CD4-positive, alpha-beta memory T cell (primary cell): ENCODE data around the gene SEPHS1. TPM values are rescaled to one million over a fixed set of nuclear protein-coding genes. Genes with fewer than 3 reads are reported as not detected.

Source experiments
- CTCF ChIA-PET: fragments of 350-600 bp; sonication (Branson Sonifier 250); formaldehyde crosslinking; loops from one replicate; lab custom pipeline; 2021; ENCODE audit warnings: inconsistent platforms; ENCODE audit not compliant: partially characterized antibody; lab: Charles Lee
- POLR2A ChIA-PET: fragments of 350-600 bp; sonication (Branson Sonifier 250); formaldehyde crosslinking; loops from one replicate; lab custom pipeline; 2021; ENCODE audit not compliant: partially characterized antibody; lab: Charles Lee
- DNase-seq, 5 donors: peaks; one replicate each; pipeline versions ENCODE4 v3.0.0 to v3.0.0-alpha.2; 2020 to 2022; ENCODE audit warnings: mixed read lengths in 1 of 5
- H3K27ac ChIP-seq: one replicate; pipeline ENCODE4 v1.7.0; 2013; ENCODE audit warnings: low read depth, low read length
- H3K27me3 ChIP-seq: 2 replicates; pipeline ENCODE4 v1.7.0; 2013; ENCODE audit warnings: mild to moderate bottlenecking, low read length, moderate library complexity; ENCODE audit not compliant: insufficient read depth
- H3K36me3 ChIP-seq: 2 replicates; pipeline ENCODE4 v1.7.0; 2013; ENCODE audit warnings: mild to moderate bottlenecking, low read length, moderate library complexity; ENCODE audit not compliant: insufficient read depth
- H3K4me1 ChIP-seq: 2 replicates; pipeline ENCODE4 v1.7.0; 2013; ENCODE audit warnings: mild to moderate bottlenecking, low read length, moderate library complexity; ENCODE audit not compliant: insufficient read depth
- H3K4me3 ChIP-seq, 2 donors: one replicate each; pipeline ENCODE4 v1.7.0; 2013; ENCODE audit warnings: low read length in 2 of 2, mild to moderate bottlenecking in 1 of 2
- H3K9me3 ChIP-seq, 2 donors: one replicate each; pipeline ENCODE4 v1.7.0; 2013; ENCODE audit warnings: low read length in 2 of 2, control low read depth in 1 of 2; ENCODE audit not compliant: control insufficient read depth in 1 of 2
- H3K27ac Mint-ChIP-seq, 7 donors: one replicate each; pipeline ENCODE4 v1.8.0; 2020 to 2021; ENCODE audit warnings: mixed read lengths in 7 of 7, mild to moderate bottlenecking in 6 of 7, inconsistent platforms in 3 of 7, moderate library complexity in 3 of 7
- H3K27me3 Mint-ChIP-seq, 2 donors: one replicate each; pipeline ENCODE4 v1.8.0; 2020 to 2021; ENCODE audit warnings: mixed read lengths in 2 of 2
- H3K36me3 Mint-ChIP-seq, 2 donors: one replicate each; pipeline ENCODE4 v1.8.0; 2020 to 2021; ENCODE audit warnings: mixed read lengths in 2 of 2, inconsistent platforms in 1 of 2, mild to moderate bottlenecking in 1 of 2
- H3K4me1 Mint-ChIP-seq, 4 donors: one replicate each; pipeline ENCODE4 v1.8.0; 2020 to 2021; ENCODE audit warnings: mixed read lengths in 4 of 4, mild to moderate bottlenecking in 1 of 4
- H3K4me3 Mint-ChIP-seq, 8 donors: one replicate each; pipeline ENCODE4 v1.8.0; 2020 to 2021; ENCODE audit warnings: mixed read lengths in 8 of 8, mild to moderate bottlenecking in 7 of 8, moderate library complexity in 6 of 8, inconsistent platforms in 3 of 8
- H3K9me3 Mint-ChIP-seq, 8 donors: one replicate each; pipeline ENCODE4 v1.8.0; 2020 to 2021; ENCODE audit warnings: mixed read lengths in 8 of 8, mild to moderate bottlenecking in 5 of 8, inconsistent platforms in 3 of 8, moderate library complexity in 1 of 8
- intact Hi-C: fragments of 100-400 bp; cut with micrococcal nuclease; formaldehyde crosslinking; loops from one replicate; pipeline ENCODE4 v1.15.1; 2023
- polyA plus RNA-seq, 2 donors: library from polyadenylated mRNA; unstranded; fragments of 300-500 nt; fragmentation: Illumina TruSeq; gene quantifications; one replicate each; pipeline ENCODE4 v1.2.3, GENCODE V29; 2021
- total RNA-seq, 2 experiments: library from RNA; stranded (reverse); gene quantifications; one replicate each; pipeline ENCODE4 v1.2.3, GENCODE V29; 2021

The SEPHS1 gene
- total and polyA plus RNA-seq, 4 experiments from 2014 or later = 11.3 to 30.6 (median 25.2) TPM

DNA sequence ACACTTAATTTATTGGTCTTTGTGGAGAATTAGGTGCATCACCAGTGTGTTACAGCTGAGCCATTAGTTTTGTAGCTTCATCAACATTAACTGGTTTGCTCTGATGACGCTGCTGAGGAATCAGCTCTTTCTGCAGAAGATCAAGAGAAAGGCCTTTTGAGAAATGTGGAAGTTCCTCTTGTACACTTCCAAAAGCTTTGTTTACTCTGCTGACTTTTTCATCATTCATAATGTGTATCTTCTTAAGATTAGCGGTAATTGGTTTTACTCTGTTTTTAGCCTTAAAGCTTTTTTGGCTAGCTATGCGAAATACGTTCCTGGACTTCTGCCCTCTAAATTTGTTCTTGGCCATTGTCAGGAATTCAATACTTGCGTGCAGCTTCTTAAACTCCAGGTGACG lies 40.0 kb downstream of the SEPHS1 start:
- Mint-ChIP-seq H3K9me3 (peaks cover 0 to 2% (median 0%) of the 10 kb centered on the region in 8 donors), H3K4me3 (no peak overlapping the region), H3K36me3 (no peaks in the 10 kb centered on the region), H3K27me3 (no peaks in the 10 kb centered on the region), H3K27ac (no peak overlapping the region), H3K4me1 (no peaks in the 10 kb centered on the region)
- H3K4me3 ChIP-seq = no peak overlapping the region
- no peaks in the 10 kb centered on the region for H3K9me3 ChIP-seq
- no peak for DNase-seq
- ChIA-PET CTCF (no interaction called here), POLR2A (no interaction called here)
- H3K4me1 ChIP-seq = no peaks in the 10 kb centered on the region
- intact Hi-C loops = no loop called here
- H3K36me3 ChIP-seq = no peaks in the 10 kb centered on the region
- H3K27me3 ChIP-seq = no peaks in the 10 kb centered on the region
- no peak overlapping the region for H3K27ac ChIP-seq

DNA sequence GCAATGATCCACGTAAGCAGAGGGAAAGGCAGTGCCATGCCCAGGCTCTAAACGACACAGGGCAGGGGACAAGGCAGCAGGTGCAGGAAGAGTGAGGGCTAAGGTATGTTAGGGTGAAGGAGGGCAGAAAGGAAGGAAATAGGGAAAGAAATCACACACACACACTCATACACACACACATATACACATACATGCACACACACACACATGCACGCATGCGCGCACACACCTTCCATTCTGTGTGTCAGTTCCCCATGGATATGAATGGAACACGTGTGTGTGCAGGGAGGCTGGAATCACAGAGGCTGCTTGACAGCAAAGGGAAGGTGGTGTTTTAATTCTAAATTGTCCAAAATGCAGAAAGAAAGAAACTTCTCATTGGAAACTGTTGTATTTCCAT lies 42.0 kb downstream of the SEPHS1 start:
- Mint-ChIP-seq H3K4me3 (no peak overlapping the region), H3K9me3 (peaks cover 0 to 2% (median 0%) of the 10 kb centered on the region in 8 donors), H3K4me1 (peaks cover 5 to 17% (median 11%) of the 10 kb centered on the region in 4 donors), H3K36me3 (peaks cover 0 to 6% of the 10 kb centered on the region in 2 donors), H3K27ac (peak overlapping the region in 1 of 7 donors; percentile 81), H3K27me3 (no peaks in the 10 kb centered on the region)
- Histone ChIP-seq H3K27ac (no peak overlapping the region), H3K27me3 (no peaks in the 10 kb centered on the region), H3K4me3 (no peak overlapping the region), H3K9me3 (no peaks in the 10 kb centered on the region), H3K36me3 (no peaks in the 10 kb centered on the region), H3K4me1 (peaks cover 12% of the 10 kb centered on the region)
- CTCF ChIA-PET = interaction anchor here (1.6 kb wide), 1 partner anchor 9 kb away, joined by 3 read pairs; no protein-coding TSS in a partner anchor
- intact Hi-C loops = no loop called here
- POLR2A ChIA-PET = no interaction called here
- no peak for DNase-seq

DNA sequence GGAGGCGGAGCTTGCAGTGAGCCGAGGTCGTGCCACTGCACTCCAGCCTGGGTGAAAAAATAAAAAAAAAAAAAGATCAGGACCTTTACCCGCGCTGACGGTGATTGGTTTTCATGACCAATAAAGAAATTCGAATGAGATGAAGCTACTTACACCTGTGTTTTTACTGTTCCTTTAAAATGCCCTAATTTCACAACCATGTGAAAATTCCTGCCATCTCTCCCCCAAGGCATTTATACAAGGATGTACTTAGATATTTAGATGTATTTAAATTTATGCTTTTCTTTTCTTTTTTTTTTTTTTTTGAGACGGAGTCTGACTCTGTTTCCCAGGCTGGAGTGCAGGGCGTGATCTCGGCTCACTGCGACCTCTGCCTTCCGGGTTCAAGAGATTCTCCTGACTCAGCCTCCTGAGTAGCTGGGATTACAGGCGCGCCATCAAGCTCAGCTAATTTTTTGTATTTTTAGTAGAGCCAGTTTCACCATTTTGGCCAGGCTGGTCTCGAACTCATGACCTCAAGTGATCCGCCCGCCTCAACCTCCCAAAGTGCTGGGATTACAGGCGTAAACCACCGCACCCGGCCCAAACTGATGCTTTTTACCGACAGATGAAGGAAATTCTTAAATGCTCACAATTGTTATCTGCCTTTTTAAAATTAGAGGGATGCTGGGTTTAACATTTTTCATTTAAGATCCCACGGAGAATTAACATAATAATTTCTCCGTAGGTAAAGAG lies 45.1 kb downstream of the SEPHS1 start:
- no peaks in the 10 kb centered on the region for H3K36me3 ChIP-seq
- H3K4me3 ChIP-seq = no peak overlapping the region
- CTCF ChIA-PET = interaction anchor here (0.7 to 4.5 kb wide), 28 partner anchors 7 to 957 kb away, joined by 3 to 44 read pairs (median 4); partner anchors contain the start of genes MCM10, OPTN and SEPHS1
- H3K9me3 ChIP-seq = no peaks in the 10 kb centered on the region
- H3K27ac ChIP-seq = peak overlapping the region; percentile 99
- DNase-seq = no peak
- peak overlapping the region; percentile 95 to 100 (median 99) for H3K27ac Mint-ChIP-seq
- peaks cover 28% of the 10 kb centered on the region for H3K4me1 ChIP-seq
- intact Hi-C loops = loop anchor here (1.0 to 5.0 kb wide), 7 partner anchors 32 to 856 kb away; partner anchors contain the start of genes MCM10, PRPF18 and SEPHS1
- POLR2A ChIA-PET = interaction anchor here (0.7 to 3.8 kb wide), 21 partner anchors 7 to 1656 kb away, joined by 3 to 110 read pairs (median 5); partner anchors contain the start of genes CDC123, MCM10, MEIG1 and NUDT5
- H3K4me3 Mint-ChIP-seq = peak overlapping the region in 7 of 8 donors; percentile 83 to 93 (median 90)
- H3K27me3 ChIP-seq = no peaks in the 10 kb centered on the region
- peaks cover 0 to 2% (median 0%) of the 10 kb centered on the region in 8 donors for H3K9me3 Mint-ChIP-seq
- peaks cover 8 to 30% (median 20%) of the 10 kb centered on the region in 4 donors for H3K4me1 Mint-ChIP-seq
- H3K27me3 Mint-ChIP-seq = no peaks in the 10 kb centered on the region
- peaks cover 0 to 9% of the 10 kb centered on the region in 2 donors for H3K36me3 Mint-ChIP-seq

DNA sequence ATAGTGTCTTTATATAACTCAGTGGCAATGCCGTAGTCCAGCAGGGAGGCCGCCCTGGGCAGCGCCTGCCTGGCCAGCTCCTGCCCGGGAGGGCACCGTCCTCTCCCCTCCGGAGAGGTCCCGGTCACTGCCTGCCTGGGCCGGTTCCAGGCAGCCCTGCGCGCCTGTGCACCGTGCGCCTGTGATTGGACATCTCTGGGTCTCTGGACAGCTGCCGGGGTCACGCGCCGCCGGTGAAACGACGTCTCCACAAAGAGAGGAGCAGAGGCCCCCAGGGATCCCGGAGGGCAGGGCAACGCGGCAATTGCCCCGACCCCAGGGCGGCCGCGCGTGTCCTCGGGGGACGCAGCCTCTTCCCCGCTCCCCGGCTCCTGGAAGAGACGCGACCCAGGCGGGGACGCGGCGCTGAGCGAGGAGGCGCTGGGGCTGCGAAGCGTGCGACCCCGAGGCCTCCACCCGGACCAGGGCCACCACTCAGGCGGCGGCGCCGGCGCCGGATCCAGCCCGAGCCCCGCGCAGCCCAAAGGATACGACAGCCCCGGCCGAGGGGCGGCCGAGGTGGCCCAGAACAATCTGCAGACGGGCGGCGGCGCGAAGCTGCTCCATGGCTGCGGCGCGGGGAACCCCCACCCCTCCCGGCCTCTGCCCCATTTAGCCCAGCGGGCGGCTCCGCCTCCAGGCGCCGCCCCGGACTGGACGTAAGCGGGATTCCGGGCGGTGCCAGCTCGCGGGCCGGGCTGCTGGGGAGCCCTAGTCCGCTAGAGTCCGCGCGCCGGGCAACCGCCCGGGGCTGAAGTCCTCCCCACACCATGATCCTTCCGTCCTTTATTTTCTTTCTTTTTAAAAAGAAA lies 48.4 kb downstream of the SEPHS1 start, which contains the start of gene PHYH:
Gene PHYH (minus strand): TSS at position 628 of the 851 bp plus-strand sequence. CDS start 22 bp downstream, at position 606.
- Histone ChIP-seq H3K27ac (peak within 1 kb of the TSS; percentile 88), H3K4me1 (peaks cover 28% of the 10 kb centered on the region), H3K27me3 (no peaks in the 10 kb centered on the region), H3K36me3 (no peaks in the 10 kb centered on the region), H3K4me3 (peak within 1 kb of the TSS; percentile 36 to 57), H3K9me3 (no peaks in the 10 kb centered on the region)
- Mint-ChIP-seq H3K27ac (peak within 1 kb of the TSS; percentile 88 to 100 (median 96)), H3K4me1 (peaks cover 8 to 30% (median 20%) of the 10 kb centered on the region in 4 donors), H3K27me3 (no peaks in the 10 kb centered on the region), H3K36me3 (peaks cover 0 to 9% of the 10 kb centered on the region in 2 donors), H3K9me3 (peaks cover 0 to 2% (median 0%) of the 10 kb centered on the region in 8 donors), H3K4me3 (peak within 1 kb of the TSS; percentile 85 to 90 (median 86))
- peak; percentile 80 to 86 (median 82) for DNase-seq
- POLR2A ChIA-PET = interaction anchor here (0.8 to 3.7 kb wide), 10 partner anchors 15 to 1104 kb away, joined by 3 to 52 read pairs (median 4); partner anchors contain the start of genes CDC123, MCM10, NUDT5 and OPTN
- intact Hi-C loops = loop anchor here (5.0 kb wide), 1 partner anchor 852 kb away; no protein-coding TSS in a partner anchor
- CTCF ChIA-PET = interaction anchor here (0.9 to 4.5 kb wide), 5 partner anchors 17 to 139 kb away, joined by 3 to 44 read pairs (median 7); partner anchors contain the start of gene MCM10

DNA sequence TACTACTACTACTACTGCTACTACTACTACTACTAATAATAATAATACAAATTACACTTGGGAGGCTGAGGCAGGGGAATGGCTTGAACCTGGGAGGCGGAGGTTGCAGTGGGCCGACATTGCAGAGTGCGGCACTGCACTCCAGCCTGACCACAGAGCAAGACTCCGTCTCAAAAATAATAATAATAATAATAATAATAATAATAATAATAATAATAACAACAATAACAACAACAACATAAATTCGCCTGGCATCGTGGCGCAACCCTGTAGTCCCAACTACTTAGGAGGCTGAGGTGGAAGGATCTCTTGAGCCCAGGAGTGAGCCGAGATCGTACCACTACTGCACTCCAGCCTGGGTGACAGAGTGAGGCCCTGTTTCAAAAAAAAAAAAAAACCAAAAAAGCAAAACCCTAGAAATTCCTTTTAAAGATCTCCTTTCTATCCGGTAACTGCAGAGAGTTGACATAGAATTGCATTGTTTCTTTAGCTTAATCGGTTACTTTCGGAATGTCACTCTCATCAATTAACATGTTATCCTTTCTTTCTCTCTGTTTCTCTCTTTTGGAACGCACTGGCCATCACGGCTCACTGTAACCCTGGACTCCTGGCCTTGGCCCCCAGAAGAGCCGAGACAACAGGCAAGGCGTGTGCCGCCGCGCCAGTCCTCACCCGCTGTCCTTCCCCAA lies 49.2 kb downstream of the SEPHS1 start:
- DNase-seq = peak in 1 of 5 donors; percentile 9
- H3K4me3 Mint-ChIP-seq = peak overlapping the region; percentile 74 to 88 (median 82)
- H3K9me3 ChIP-seq = no peaks in the 10 kb centered on the region
- H3K4me3 ChIP-seq = peak overlapping the region; percentile 23 to 57
- POLR2A ChIA-PET = interaction anchor here (1.6 to 3.7 kb wide), 5 partner anchors 27 to 190 kb away, joined by 4 to 52 read pairs (median 7); partner anchors contain the start of genes MCM10 and SEPHS1
- no peaks in the 10 kb centered on the region for H3K36me3 ChIP-seq
- H3K27me3 Mint-ChIP-seq = no peaks in the 10 kb centered on the region
- peak overlapping the region; percentile 88 for H3K27ac ChIP-seq
- intact Hi-C loops = no loop called here
- H3K4me1 ChIP-seq = peaks cover 28% of the 10 kb centered on the region
- CTCF ChIA-PET = interaction anchor here (2.2 to 2.8 kb wide), 2 partner anchors 27 to 138 kb away, joined by 7 to 10 read pairs; partner anchors contain the start of gene MCM10
- H3K9me3 Mint-ChIP-seq = no peaks in the 10 kb centered on the region
- H3K27me3 ChIP-seq = no peaks in the 10 kb centered on the region
- peaks cover 5 to 13% of the 10 kb centered on the region in 2 donors for H3K36me3 Mint-ChIP-seq
- peaks cover 8 to 30% (median 20%) of the 10 kb centered on the region in 4 donors for H3K4me1 Mint-ChIP-seq
- peak overlapping the region; percentile 81 to 96 (median 90) for H3K27ac Mint-ChIP-seq

DNA sequence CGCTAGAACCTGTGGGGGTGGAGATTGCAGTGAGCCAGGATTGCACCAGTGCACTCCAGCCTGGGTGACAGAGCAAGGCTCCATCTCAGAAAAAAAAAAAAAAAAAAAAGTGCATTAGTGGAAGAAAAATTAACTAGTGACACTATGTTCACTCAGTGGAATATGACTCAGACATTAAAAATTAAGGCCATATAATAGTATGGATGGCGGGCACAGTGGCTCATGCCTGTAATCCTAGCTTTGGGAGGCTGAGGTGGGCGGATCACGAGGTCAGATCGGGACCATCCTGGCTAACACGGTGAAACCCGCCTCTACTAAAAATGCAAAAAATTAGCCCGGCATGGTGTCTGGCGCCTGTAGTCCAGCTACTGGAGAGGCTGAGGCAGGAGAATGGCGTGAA lies 51.6 kb downstream of the SEPHS1 start:
- H3K4me1 ChIP-seq = peaks cover 20% of the 10 kb centered on the region
- Mint-ChIP-seq H3K9me3 (no peaks in the 10 kb centered on the region), H3K27ac (no peak overlapping the region), H3K27me3 (no peaks in the 10 kb centered on the region), H3K4me3 (peak overlapping the region in 1 of 8 donors; percentile 20), H3K36me3 (peaks cover 17 to 20% of the 10 kb centered on the region in 2 donors), H3K4me1 (peaks cover 4 to 17% (median 11%) of the 10 kb centered on the region in 4 donors)
- DNase-seq = no peak
- no peaks in the 10 kb centered on the region for H3K27me3 ChIP-seq
- ChIA-PET CTCF (interaction anchor here (1.6 kb wide), 1 partner anchor 135 kb away, joined by 4 read pairs; the partner anchor contains the start of gene MCM10), POLR2A (no interaction called here)
- H3K9me3 ChIP-seq = no peaks in the 10 kb centered on the region
- no peak overlapping the region for H3K4me3 ChIP-seq
- no peak overlapping the region for H3K27ac ChIP-seq
- no peaks in the 10 kb centered on the region for H3K36me3 ChIP-seq
- intact Hi-C loops = no loop called here
